Nephron (organoid): ENCODE measurements around the gene PEX16.

ENCODE experiments used
- H3K27ac Mint-ChIP-seq, 3 experiments: 2 replicates each; pipeline ENCODE4 v1.8.0; 2020; ENCODE audit warnings: mixed read lengths in 3 of 3, mild to moderate bottlenecking in 2 of 3, moderate library complexity in 1 of 3
- H3K27me3 Mint-ChIP-seq: 2 replicates; pipeline ENCODE4 v1.8.0; 2021; ENCODE audit warnings: low read depth, mild to moderate bottlenecking, moderate library complexity, mixed read lengths
- H3K36me3 Mint-ChIP-seq: 2 replicates; pipeline ENCODE4 v1.8.0; 2020; ENCODE audit warnings: low read depth, mixed read lengths
- H3K4me1 Mint-ChIP-seq: 2 replicates; pipeline ENCODE4 v1.8.0; 2020; ENCODE audit warnings: mixed read lengths
- H3K4me3 Mint-ChIP-seq, 3 experiments: 2 replicates each; pipeline ENCODE4 v1.8.0; 2020; ENCODE audit warnings: mild to moderate bottlenecking in 3 of 3, mixed read lengths in 3 of 3, moderate library complexity in 2 of 3
- H3K9me3 Mint-ChIP-seq: 2 replicates; pipeline ENCODE4 v1.8.0; 2020; ENCODE audit warnings: mixed read lengths
- TF ChIP-seq, protein P1 (sequence below), 3 experiments: fragments of 200-600 bp; sonication (generic); IDR thresholded peaks; one replicate each; pipeline ENCODE4 v1.5.0; 2021; ENCODE audit warnings: antibody characterized with exemption in 3 of 3; ENCODE audit not compliant: unreplicated experiment in 3 of 3

Gene PEX16

DNA sequence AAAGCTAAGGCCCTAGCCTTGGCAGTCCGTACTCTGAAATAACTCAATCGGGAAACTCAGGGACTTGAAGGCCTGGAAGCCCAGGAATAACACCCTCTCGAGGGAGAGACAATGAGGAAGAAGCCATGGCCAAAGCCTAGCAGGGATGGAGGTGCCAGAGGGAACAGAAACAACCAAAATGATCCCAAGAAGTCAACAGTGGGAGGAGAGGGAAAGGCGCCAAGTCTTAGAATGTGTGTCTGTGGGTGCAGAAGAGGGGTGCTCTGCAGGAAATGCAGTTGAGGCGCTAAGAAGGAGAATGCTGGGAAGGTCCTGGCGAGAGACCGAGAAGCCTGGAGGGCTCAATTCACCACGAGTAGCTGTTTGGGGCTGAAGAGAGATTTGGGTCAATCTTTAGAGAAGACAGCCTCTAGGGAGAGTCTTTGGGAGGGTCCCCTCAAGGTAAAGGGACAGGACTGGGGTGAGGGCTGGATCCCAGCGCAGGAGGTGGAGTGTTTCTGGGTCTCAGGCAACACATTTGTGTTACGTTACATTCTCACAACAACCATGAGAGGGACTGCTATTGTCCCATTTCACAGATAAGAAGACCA, 33.0 kb downstream of the PEX16 start:
- H3K4me1 Mint-ChIP-seq: peaks cover 17% of the 10 kb centered on the region
- H3K36me3 Mint-ChIP-seq: peaks cover 18% of the 10 kb centered on the region
- TF ChIP-seq, protein P1, sequence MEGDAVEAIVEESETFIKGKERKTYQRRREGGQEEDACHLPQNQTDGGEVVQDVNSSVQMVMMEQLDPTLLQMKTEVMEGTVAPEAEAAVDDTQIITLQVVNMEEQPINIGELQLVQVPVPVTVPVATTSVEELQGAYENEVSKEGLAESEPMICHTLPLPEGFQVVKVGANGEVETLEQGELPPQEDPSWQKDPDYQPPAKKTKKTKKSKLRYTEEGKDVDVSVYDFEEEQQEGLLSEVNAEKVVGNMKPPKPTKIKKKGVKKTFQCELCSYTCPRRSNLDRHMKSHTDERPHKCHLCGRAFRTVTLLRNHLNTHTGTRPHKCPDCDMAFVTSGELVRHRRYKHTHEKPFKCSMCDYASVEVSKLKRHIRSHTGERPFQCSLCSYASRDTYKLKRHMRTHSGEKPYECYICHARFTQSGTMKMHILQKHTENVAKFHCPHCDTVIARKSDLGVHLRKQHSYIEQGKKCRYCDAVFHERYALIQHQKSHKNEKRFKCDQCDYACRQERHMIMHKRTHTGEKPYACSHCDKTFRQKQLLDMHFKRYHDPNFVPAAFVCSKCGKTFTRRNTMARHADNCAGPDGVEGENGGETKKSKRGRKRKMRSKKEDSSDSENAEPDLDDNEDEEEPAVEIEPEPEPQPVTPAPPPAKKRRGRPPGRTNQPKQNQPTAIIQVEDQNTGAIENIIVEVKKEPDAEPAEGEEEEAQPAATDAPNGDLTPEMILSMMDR (IDR thresholded peaks at IDR 0.05; ENCODE audit: unreplicated experiment in 3 of 3): no peak
- H3K9me3 Mint-ChIP-seq: no peaks in the 10 kb centered on the region
- H3K4me3 Mint-ChIP-seq: peak overlapping the region; percentile 74 to 77 (median 76)
- no peak overlapping the region for H3K27ac Mint-ChIP-seq
- peaks cover 31% of the 10 kb centered on the region for H3K27me3 Mint-ChIP-seq

- peaks cover 20% of the 10 kb centered on the region for H3K27me3 Mint-ChIP-seq
- H3K9me3 Mint-ChIP-seq: no peaks in the 10 kb centered on the region
- peaks cover 36% of the 10 kb centered on the region for H3K36me3 Mint-ChIP-seq
- TF ChIP-seq, protein P1 (IDR thresholded peaks at IDR 0.05; ENCODE audit: unreplicated experiment in 3 of 3): no peak
- peaks cover 17% of the 10 kb centered on the region for H3K4me1 Mint-ChIP-seq
- H3K27ac Mint-ChIP-seq: no peak overlapping the region
- peak overlapping the region in 2 of 3 experiments; percentile 15 to 34 for H3K4me3 Mint-ChIP-seq
Measured at GRCh38 chr11:45881708-45882368, 35.8 kb downstream of the PEX16 start.

- H3K9me3 Mint-ChIP-seq: no peaks in the 10 kb centered on the region
- H3K36me3 Mint-ChIP-seq: peaks cover 40% of the 10 kb centered on the region
- no peak overlapping the region for H3K4me3 Mint-ChIP-seq
- H3K27me3 Mint-ChIP-seq: peaks cover 15% of the 10 kb centered on the region
- peak overlapping the region in 1 of 3 experiments; percentile 13 for H3K27ac Mint-ChIP-seq
- peaks cover 17% of the 10 kb centered on the region for H3K4me1 Mint-ChIP-seq
- TF ChIP-seq, protein P1 (IDR thresholded peaks at IDR 0.05; ENCODE audit: unreplicated experiment in 3 of 3): no peak
Measured at GRCh38 chr11:45880772-45881570, 36.7 kb downstream of the PEX16 start.

DNA sequence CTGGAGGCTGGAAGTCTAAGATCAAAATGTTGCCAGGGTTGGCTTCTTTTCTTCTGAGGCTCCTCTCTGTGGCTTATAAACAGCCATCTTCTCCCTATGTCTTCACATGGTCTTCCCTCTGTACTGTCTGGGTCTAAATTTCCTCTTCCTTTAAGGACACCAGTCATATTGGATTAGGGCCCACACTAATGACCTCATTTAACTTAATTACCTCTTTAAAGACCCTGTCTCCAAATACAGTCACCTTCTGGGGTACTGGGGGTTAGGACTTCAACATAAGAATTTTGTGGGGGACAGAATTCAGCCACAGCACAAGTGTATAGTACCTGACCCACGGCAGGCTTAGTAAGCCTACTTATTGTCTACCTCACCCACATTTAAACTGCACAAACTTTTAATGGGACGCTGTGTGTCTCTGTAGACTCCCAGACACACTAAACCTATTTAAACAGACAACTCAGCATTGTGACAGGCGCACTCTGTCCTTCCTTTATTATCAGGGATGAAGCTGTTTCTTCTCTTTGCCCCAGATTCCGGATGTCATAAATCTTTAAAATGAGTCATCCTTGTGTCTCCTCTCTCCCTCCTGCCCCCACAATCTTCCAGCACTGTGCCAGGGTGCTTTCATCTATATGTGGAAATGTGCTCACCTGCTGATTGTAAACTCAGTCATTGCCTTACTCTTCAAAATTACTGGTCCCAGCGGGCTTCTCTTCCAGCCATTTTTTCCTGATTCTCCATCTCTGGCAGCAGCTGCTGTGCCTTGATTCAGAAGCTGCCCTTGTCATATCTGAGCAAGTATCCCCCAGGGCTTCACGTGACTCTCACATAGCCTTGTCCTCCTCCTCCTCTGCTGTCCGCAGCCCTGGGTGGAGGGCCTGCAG, 37.6 kb downstream of the PEX16 start:
- Mint-ChIP-seq H3K9me3 (no peaks in the 10 kb centered on the region), H3K4me3 (no peak overlapping the region), H3K27me3 (peaks cover 12% of the 10 kb centered on the region), H3K4me1 (peaks cover 13% of the 10 kb centered on the region), H3K27ac (no peak overlapping the region), H3K36me3 (peaks cover 45% of the 10 kb centered on the region)
- TF ChIP-seq, protein P1 (IDR thresholded peaks at IDR 0.05; ENCODE audit: unreplicated experiment in 3 of 3): no peak

DNA sequence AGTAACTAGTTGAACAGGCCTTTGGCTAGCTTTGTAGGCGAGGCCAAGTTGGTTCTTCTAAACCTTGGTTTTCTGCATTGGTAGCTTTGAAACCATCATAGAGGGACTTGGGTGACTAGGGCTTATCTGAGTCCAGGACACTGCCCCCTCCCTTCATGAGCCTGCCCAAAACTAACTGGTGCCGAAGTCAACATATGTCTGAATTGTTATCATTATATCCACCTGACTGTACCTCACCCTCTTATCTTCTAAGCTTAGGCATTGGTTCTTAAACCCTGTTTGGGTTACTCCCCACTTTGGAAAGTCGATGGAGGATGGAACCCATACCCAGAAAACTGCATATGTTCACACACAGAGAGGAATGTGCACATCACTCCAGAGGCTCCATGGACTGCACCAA, 39.8 kb downstream of the PEX16 start:
- Mint-ChIP-seq H3K4me1 (peaks cover 13% of the 10 kb centered on the region), H3K36me3 (peaks cover 55% of the 10 kb centered on the region), H3K27ac (no peak overlapping the region), H3K9me3 (no peaks in the 10 kb centered on the region), H3K27me3 (no peaks in the 10 kb centered on the region), H3K4me3 (no peak overlapping the region)
- TF ChIP-seq, protein P1 (IDR thresholded peaks at IDR 0.05; ENCODE audit: unreplicated experiment in 3 of 3): no peak
